Heart right ventricle (tissue), 16 donors: Measurements from ENCODE around the gene GDF9. TPM values are rescaled to one million over a fixed set of nuclear protein-coding genes. Genes with fewer than 3 reads are reported as not detected.

Experiments used
- ATAC-seq, 8 donors: fragments of 200-7000 bp; cut with Tn5 transposase; one replicate each; pipeline ENCODE4 v1.9.1; 2020; ENCODE audit warnings: mild to moderate bottlenecking in 8 of 8, moderate library complexity in 8 of 8, moderate number of reproducible peaks in 1 of 8
- DNase-seq, 2 donors: peaks; one replicate each; pipeline ENCODE4 v3.0.0-alpha.2; 2020
- H3K27ac ChIP-seq, 10 donors: fragments of 200-600 bp; sonication (generic) in 2 of 10; one replicate each; pipeline versions ENCODE4 v1.5.0 to v1.8.0; 2020 to 2022; ENCODE audit warnings: mild to moderate bottlenecking in 3 of 10
- H3K27me3 ChIP-seq, 7 donors: fragments of 200-600 bp; one replicate each; pipeline ENCODE4 v1.8.0; 2021 to 2022; ENCODE audit warnings: mild to moderate bottlenecking in 2 of 7
- H3K36me3 ChIP-seq, 9 donors: fragments of 200-600 bp; sonication (generic) in 1 of 9; one replicate each; pipeline versions ENCODE4 v1.5.0 to v1.8.0; 2020 to 2022; ENCODE audit warnings: mild to moderate bottlenecking in 2 of 9
- H3K4me1 ChIP-seq, 9 donors: fragments of 200-600 bp; sonication (generic) in 1 of 9; one replicate each; pipeline versions ENCODE4 v1.5.0 to v1.8.0; 2020 to 2022; ENCODE audit warnings: mild to moderate bottlenecking in 4 of 9
- H3K4me3 ChIP-seq, 10 donors: fragments of 200-600 bp; sonication (generic) in 2 of 10; one replicate each; pipeline versions ENCODE4 v1.5.0 to v1.8.0; 2020 to 2022; ENCODE audit warnings: mild to moderate bottlenecking in 7 of 10, moderate library complexity in 2 of 10
- H3K9me3 ChIP-seq, 11 donors: fragments of 200-600 bp in 10 of 11; sonication (generic) in 2 of 11; one replicate each; pipeline versions ENCODE4 v1.5.0 to v1.8.0; 2013 to 2022; ENCODE audit warnings: mild to moderate bottlenecking in 2 of 11, control low read depth in 1 of 11, moderate library complexity in 1 of 11
- CTCF ChIP-seq, 9 donors: fragments of 200-600 bp; sonication (generic) in 2 of 9; IDR thresholded peaks; one replicate each; pipeline versions ENCODE4 v1.5.0 to v1.8.0; 2021 to 2022; ENCODE audit warnings: antibody characterized with exemption in 9 of 9, mild to moderate bottlenecking in 5 of 9, moderate library complexity in 1 of 9
- WGBS, 2 donors: extraction: QIAGEN DNeasy Blood & Tissue Kit; methylation state at CpG; one replicate each; pipeline ENCODE4 v1.1.7; 2013; ENCODE audit warnings: inconsistent platforms in 1 of 2; 5-methylcytosine and 5-hydroxymethylcytosine counted together
- intact Hi-C, 10 donors: fragments of 100-400 bp; cut with DNase I; formaldehyde crosslinking; loops; one replicate each; pipeline versions ENCODE4 v1.11.1 to v1.14.2; 2022
- polyA plus RNA-seq, 2 donors: library from polyadenylated mRNA; stranded (reverse); fragments of 200-250 nt; gene quantifications; one replicate each; pipeline ENCODE4 v1.2.3, GENCODE V29; 2013
- total RNA-seq, 10 donors: library from RNA; stranded (reverse); fragmentation: NEBNext Ultra II Directional in 3 of 10; extraction: Animal tissue kit (Norgen Biotek cat#: 25700) in 3 of 10; gene quantifications; one replicate each; pipeline versions ENCODE4 v1.2.1 to v1.2.4, GENCODE V29; 2021 to 2023
- donor health status: Arrhythmogenic right ventricular cardiomyopathy.
- donor health status: ischemic (EF 13 %, LVEDD 7.1; RV severe dilation, severe dysfunction).
- donor health status: healthy with polysubstance abuse.
- donor health status: DM: no; HTN: yes; CAD: no.
- donor health status: DM: no; HTN: no; CAD: no.
- donor health status: ischemic (EF 25% LVEDD 6.9; RV normal size, moderate dysfunction).
- donor health status: ischemic (EF 25% LVEDD 5.7; RV mildly dilated, moderate dysfunction).
- donor health status: healthy.
- donor health status: DM: yes; HTN: yes; CAD: no.
- donor health status: Ischemic cardiomyopathy.
- donor health status: ischemic (EF 35%, LVEDD 5.7; RV mildly dilated, moderate dysfunction).
- donor health status: nonischemic (EF 11% LVEDD 7.7; RV severe dilation, severe dysfunction).
- donor health status: DM: yes; HTN: yes; CAD: no.
- donor health status: PGD.
- donor health status: ischemic (EF 29% LVEDD 5.4; RV normal size, mild dysfunction).
- donor health status: nonischemic (EF 23%, LVEDD 6.1; RV moderate dilation, normal function).

GDF9 gene
- total and polyA plus RNA-seq, 12 donors: 0.10 to 0.82 (median 0.32) TPM; not detected in 1

- Histone ChIP-seq H3K27ac (no peak overlapping the region), H3K27me3 (no peaks in the 10 kb centered on the region), H3K9me3 (no peaks in the 10 kb centered on the region), H3K4me3 (no peak overlapping the region), H3K36me3 (peaks cover 0 to 60% (median 5%) of the 10 kb centered on the region in 9 donors), H3K4me1 (peaks cover 0 to 26% (median 4%) of the 10 kb centered on the region in 9 donors)
- intact Hi-C loops: no loop called here
- DNase-seq (no peak), ATAC-seq (peak in 1 of 8 donors; percentile 15)
- 58 to 62% methylated on average over 2 of the region's 2 CpGs for WGBS, 2 donors
- TF ChIP-seq CTCF (IDR thresholded peaks at IDR 0.05): no peak
Measured at GRCh38 chr5:132905938-132906337, 39.7 kb upstream of the GDF9 start.

- H3K27ac ChIP-seq: no peak overlapping the region
- no peak overlapping the region for H3K4me3 ChIP-seq
- no peaks in the 10 kb centered on the region for H3K27me3 ChIP-seq
- TF ChIP-seq CTCF (IDR thresholded peaks at IDR 0.05): no peak
- 97 to 98% methylated on average over 3 of the region's 3 CpGs for WGBS, 2 donors
- peaks cover 0 to 18% (median 2%) of the 10 kb centered on the region in 9 donors for H3K4me1 ChIP-seq
- no peaks in the 10 kb centered on the region for H3K9me3 ChIP-seq
- intact Hi-C loops: no loop called here
- ATAC-seq: no peak
- DNase-seq: no peak
- H3K36me3 ChIP-seq: peaks cover 0 to 79% (median 21%) of the 10 kb centered on the region in 9 donors
Measured at GRCh38 chr5:132901730-132902129, 35.5 kb upstream of the GDF9 start.

GRCh38 chr5:132901036-132901435 is 34.8 kb upstream of the GDF9 start:
- Histone ChIP-seq H3K9me3 (no peaks in the 10 kb centered on the region), H3K4me3 (no peak overlapping the region), H3K36me3 (peaks cover 0 to 86% (median 26%) of the 10 kb centered on the region in 9 donors), H3K27ac (no peak overlapping the region), H3K27me3 (no peaks in the 10 kb centered on the region), H3K4me1 (peaks cover 0 to 20% (median 8%) of the 10 kb centered on the region in 9 donors)
- no peak for TF ChIP-seq CTCF (IDR thresholded peaks at IDR 0.05)
- intact Hi-C loops: no loop called here
- ATAC-seq: no peak
- DNase-seq: no peak
- 89 to 93% methylated on average over 4 of the region's 4 CpGs for WGBS, 2 donors

DNA sequence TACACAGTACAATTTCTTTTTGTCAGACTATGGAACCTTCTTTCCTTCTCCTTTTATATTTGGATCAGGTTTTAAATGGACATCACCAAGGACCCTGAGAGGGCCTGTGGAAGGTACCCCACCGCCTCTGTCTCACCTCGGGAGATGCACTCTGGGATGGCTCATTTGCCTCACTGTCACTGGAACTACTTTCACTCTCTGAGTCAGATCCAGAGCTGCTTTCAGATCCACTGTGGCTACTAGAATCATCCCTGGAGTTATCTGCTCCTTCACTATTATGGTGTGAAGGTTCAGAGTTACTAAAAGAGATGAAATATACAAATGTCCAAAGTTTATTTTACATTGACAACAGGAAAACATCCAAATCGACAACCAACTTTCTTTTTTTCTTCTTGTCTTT is 31.8 kb upstream of the GDF9 start:
- 74 to 76% methylated on average over 3 of the region's 3 CpGs for WGBS, 2 donors
- Histone ChIP-seq H3K4me3 (no peak overlapping the region), H3K27ac (no peak overlapping the region), H3K4me1 (peaks cover 0 to 29% (median 12%) of the 10 kb centered on the region in 9 donors), H3K27me3 (no peaks in the 10 kb centered on the region), H3K36me3 (peaks cover 0 to 100% (median 43%) of the 10 kb centered on the region in 9 donors), H3K9me3 (no peaks in the 10 kb centered on the region)
- ATAC-seq (no peak), DNase-seq (no peak)
- TF ChIP-seq CTCF (IDR thresholded peaks at IDR 0.05): no peak
- intact Hi-C loops: no loop called here
